ENCODE measurements around the gene RPL11. TPM values are rescaled to one million over a fixed set of nuclear protein-coding genes. Genes with fewer than 3 reads are reported as not detected.

Gene RPL11
- total and polyA plus RNA-seq, 9 donors, result 1,656 to 5,066 (median 2,069) TPM

GRCh38 chr1:23741609-23742008 is 50.0 kb downstream of the RPL11 start:
- Histone ChIP-seq H3K36me3 (no peaks in the 10 kb centered on the region), H3K4me3 (no peak overlapping the region), H3K9me3 (no peaks in the 10 kb centered on the region), H3K27me3 (no peaks in the 10 kb centered on the region), H3K4me1 (ENCODE audit: insufficient read depth) (peaks cover 11% of the 10 kb centered on the region), H3K27ac (no peak overlapping the region)
- TF ChIP-seq CTCF (IDR thresholded peaks at IDR 0.05), result no peak
- TF ChIP-seq EP300 (IDR thresholded peaks at IDR 0.05), result no peak
- no peak for TF ChIP-seq POLR2A (IDR thresholded peaks at IDR 0.05)
- WGBS, 3 donors, result 79 to 83% (median 81%) methylated on average over 5 of the region's 5 CpGs
- intact Hi-C loops (cut with DNase I), result loop anchor here in 3 of 4 donors (5.0 to 10.0 kb wide), 3 partner anchors 47 to 1649 kb away; partner anchors contain the start of gene RPL11 (in 2 of the 3)
- DNase-seq, result no peak

GRCh38 chr1:23742670-23743286 is 51.2 kb downstream of the RPL11 start:
- no peaks in the 10 kb centered on the region for H3K36me3 ChIP-seq
- peak overlapping the region; percentile 99 for H3K4me3 ChIP-seq
- intact Hi-C loops (cut with DNase I), result loop anchor here in 3 of 4 donors (5.0 to 10.0 kb wide), 3 partner anchors 48 to 1650 kb away; partner anchors contain the start of gene RPL11 (in 2 of the 3)
- TF ChIP-seq CTCF (IDR thresholded peaks at IDR 0.05) (no peak), EP300 (IDR thresholded peaks at IDR 0.05) (no peak), POLR2A (IDR thresholded peaks at IDR 0.05) (no peak)
- peak in 2 of 5 donors; percentile 25 to 37 for DNase-seq
- no peaks in the 10 kb centered on the region for H3K27me3 ChIP-seq
- H3K27ac ChIP-seq, result peak overlapping the region; percentile 49 to 87
- 8 to 11% (median 8%) methylated on average over 24 to 28 of the region's 28 CpGs for WGBS, 3 donors
- H3K4me1 ChIP-seq (ENCODE audit: insufficient read depth), result peaks cover 11% of the 10 kb centered on the region
- H3K9me3 ChIP-seq, result no peaks in the 10 kb centered on the region

GRCh38 chr1:23743287-23744152 is 51.9 kb downstream of the RPL11 start, which contains the start of gene ELOA:
TSS of gene ELOA (plus strand) at chr1:23743471. CDS start at chr1:23743504, 33 bp downstream.
- H3K4me3 ChIP-seq, result peak within 1 kb of the TSS; percentile 99
- H3K27ac ChIP-seq, result peak within 1 kb of the TSS; percentile 49 to 87
- intact Hi-C loops (cut with DNase I), result loop anchor here in 3 of 4 donors (5.0 to 10.0 kb wide), 3 partner anchors 49 to 1651 kb away; partner anchors contain the start of gene RPL11 (in 2 of the 3)
- H3K4me1 ChIP-seq (ENCODE audit: insufficient read depth), result peaks cover 11% of the 10 kb centered on the region
- H3K27me3 ChIP-seq, result no peaks in the 10 kb centered on the region
- DNase-seq, result peak; percentile 59 to 83 (median 67)
- TF ChIP-seq POLR2A (IDR thresholded peaks at IDR 0.05) (peak; percentile 32), EP300 (IDR thresholded peaks at IDR 0.05) (no peak), CTCF (IDR thresholded peaks at IDR 0.05) (peak in 1 of 3 donors; percentile 23)
- no peaks in the 10 kb centered on the region for H3K9me3 ChIP-seq
- no peaks in the 10 kb centered on the region for H3K36me3 ChIP-seq
- 0 to 1% (median 0%) methylated on average over 63 to 119 of the region's 119 CpGs for WGBS, 3 donors

GRCh38 chr1:23745515-23745914 is 53.9 kb downstream of the RPL11 start:
- Histone ChIP-seq H3K4me1 (ENCODE audit: insufficient read depth) (peaks cover 11% of the 10 kb centered on the region), H3K9me3 (no peaks in the 10 kb centered on the region), H3K4me3 (no peak overlapping the region), H3K27ac (no peak overlapping the region), H3K27me3 (no peaks in the 10 kb centered on the region), H3K36me3 (no peaks in the 10 kb centered on the region)
- no peak for DNase-seq
- no peak for TF ChIP-seq EP300 (IDR thresholded peaks at IDR 0.05)
- TF ChIP-seq CTCF (IDR thresholded peaks at IDR 0.05), result no peak
- no peak for TF ChIP-seq POLR2A (IDR thresholded peaks at IDR 0.05)
- 43 to 49% (median 46%) methylated on average over 1 of the region's 1 CpG for WGBS, 3 donors
- intact Hi-C loops (cut with DNase I), result loop anchor here in 1 of 4 donors (10.0 kb wide), 1 partner anchor 51 kb away; the partner anchor contains the start of gene RPL11

Data from ovary (tissue), 9 donors.